ENCODE results near the gene TYK2.
"Not testable (repeated sequence)": the region's sequence is repeated elsewhere in the genome, so short reads cannot be mapped to it uniquely, and the experiment has no call there.

Gene TYK2

DNA sequence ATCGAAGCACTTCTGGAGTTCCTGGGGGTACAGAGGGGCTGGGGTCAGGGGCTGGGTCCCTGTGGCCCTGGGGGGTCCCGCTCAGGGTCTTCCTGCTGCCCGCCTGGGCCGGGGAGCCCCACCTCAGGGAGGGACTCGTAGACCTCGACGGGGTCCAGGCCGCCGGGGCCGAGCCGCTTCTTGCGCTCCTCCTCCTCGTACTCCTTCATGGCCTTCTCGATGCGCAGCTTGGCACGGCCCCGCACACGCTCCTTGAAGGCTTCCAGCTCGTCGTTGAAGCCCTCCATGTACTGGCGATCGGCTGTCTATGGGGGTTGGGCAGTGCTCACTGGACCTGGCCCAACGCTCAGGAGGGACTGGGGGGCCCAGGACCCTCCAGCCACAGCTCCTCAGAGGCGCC lies 12.8 kb upstream of the TYK2 start:
- Histone ChIP-seq H3K9ac (ENCODE audit: low read depth, low read length) (no peak overlapping the region), H3K4me3 (ENCODE audit: low read depth, low read length) (no peak overlapping the region), H3K36me3 (ENCODE audit: control insufficient read depth, insufficient read depth, low read length) (peaks cover 59% of the 10 kb centered on the region), H3K27ac (ENCODE audit: low read depth, low read length) (no peak overlapping the region), H3K4me1 (ENCODE audit: control insufficient read depth, insufficient read depth, low read length) (no peaks in the 10 kb centered on the region), H3K9me3 (ENCODE audit: control insufficient read depth, insufficient read depth, low read length) (no peaks in the 10 kb centered on the region), H3K27me3 (ENCODE audit: control insufficient read depth, insufficient read depth, low read length) (no peaks in the 10 kb centered on the region)

DNA sequence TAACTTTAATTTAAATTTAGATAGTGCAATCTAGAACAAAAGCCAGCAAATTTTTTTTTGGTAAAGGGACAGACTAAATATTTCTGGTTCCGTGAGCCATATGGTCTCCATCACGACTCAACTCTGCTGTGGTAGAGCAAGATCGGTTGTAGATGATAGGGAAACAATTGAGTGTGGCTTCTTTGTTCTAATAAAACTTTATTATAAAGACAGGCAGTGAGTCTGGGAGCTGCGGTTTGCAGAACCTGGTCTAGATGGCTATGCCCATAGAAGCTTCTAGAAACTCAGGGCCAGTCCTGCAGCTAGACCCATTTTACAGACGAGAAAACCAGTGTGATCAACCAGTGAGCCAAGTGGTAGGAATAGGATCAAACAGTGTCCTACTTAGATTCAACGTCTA lies 11.7 kb upstream of the TYK2 start:
- Histone ChIP-seq H3K27me3 (ENCODE audit: control insufficient read depth, insufficient read depth, low read length) (no peaks in the 10 kb centered on the region), H3K9ac (ENCODE audit: low read depth, low read length) (no peak overlapping the region), H3K9me3 (ENCODE audit: control insufficient read depth, insufficient read depth, low read length) (no peaks in the 10 kb centered on the region), H3K27ac (ENCODE audit: low read depth, low read length) (no peak overlapping the region), H3K36me3 (ENCODE audit: control insufficient read depth, insufficient read depth, low read length) (peaks cover 55% of the 10 kb centered on the region), H3K4me3 (ENCODE audit: low read depth, low read length) (no peak overlapping the region), H3K4me1 (ENCODE audit: control insufficient read depth, insufficient read depth, low read length) (no peaks in the 10 kb centered on the region)

DNA sequence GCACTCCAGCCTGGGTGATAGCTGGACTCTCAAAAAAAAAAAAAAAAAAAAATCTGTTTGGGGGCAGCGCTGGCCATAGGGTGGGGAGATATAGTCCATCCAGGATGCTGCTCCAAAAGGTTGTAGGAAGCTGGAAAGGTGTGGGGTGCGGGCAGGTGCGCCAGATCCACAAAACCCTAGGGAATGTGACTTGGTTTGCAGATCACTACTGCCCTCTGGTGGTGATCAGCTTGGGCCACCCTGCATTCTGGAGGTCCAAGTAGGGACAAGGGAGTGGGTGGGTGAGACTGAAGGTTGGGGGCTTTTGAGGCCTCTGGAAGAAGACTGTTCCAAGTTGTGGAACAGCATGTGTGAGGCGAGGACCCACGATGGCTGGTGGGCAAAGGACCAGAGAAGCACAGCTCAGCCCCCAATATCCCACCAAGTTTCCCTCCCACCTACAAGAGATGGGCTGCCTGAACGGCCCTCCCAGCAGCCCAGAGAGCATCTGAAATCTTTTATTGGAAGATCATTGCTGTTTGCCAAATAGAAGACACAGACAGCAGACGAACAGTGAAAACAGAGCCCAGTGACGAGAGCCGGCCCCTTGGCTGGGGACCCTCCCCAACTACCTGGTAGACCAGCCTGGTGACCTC lies 10.4 kb upstream of the TYK2 start:
- H3K4me3 ChIP-seq (ENCODE audit: low read depth, low read length) = no peak overlapping the region
- no peak overlapping the region for H3K27ac ChIP-seq (ENCODE audit: low read depth, low read length)
- peaks cover 46% of the 10 kb centered on the region for H3K36me3 ChIP-seq (ENCODE audit: control insufficient read depth, insufficient read depth, low read length)
- H3K27me3 ChIP-seq (ENCODE audit: control insufficient read depth, insufficient read depth, low read length) = no peaks in the 10 kb centered on the region
- no peak overlapping the region for H3K9ac ChIP-seq (ENCODE audit: low read depth, low read length)
- no peaks in the 10 kb centered on the region for H3K4me1 ChIP-seq (ENCODE audit: control insufficient read depth, insufficient read depth, low read length)
- H3K9me3 ChIP-seq (ENCODE audit: control insufficient read depth, insufficient read depth, low read length) = no peaks in the 10 kb centered on the region

DNA sequence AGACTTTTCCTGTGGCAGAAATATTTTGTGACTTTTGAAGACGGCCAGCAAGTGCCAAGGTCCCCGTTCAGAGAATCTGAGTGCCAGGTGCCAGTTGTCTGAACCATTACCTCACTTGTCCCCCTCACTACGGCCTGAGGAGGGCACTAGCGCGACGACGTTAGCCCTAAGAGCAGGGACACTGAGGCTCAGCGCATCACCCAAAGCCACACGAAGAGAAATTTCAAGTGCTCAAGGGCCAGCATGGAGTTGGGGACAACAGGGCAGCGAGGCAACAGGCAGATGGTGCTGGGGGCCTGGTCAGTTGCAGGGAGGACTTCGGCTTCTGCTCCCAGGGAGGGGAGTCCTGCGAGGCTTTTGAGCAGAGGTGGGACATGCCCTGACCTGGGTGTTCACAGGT lies 9.5 kb upstream of the TYK2 start:
- Histone ChIP-seq H3K9ac (ENCODE audit: low read depth, low read length) (no peak overlapping the region), H3K27me3 (ENCODE audit: control insufficient read depth, insufficient read depth, low read length) (no peaks in the 10 kb centered on the region), H3K27ac (ENCODE audit: low read depth, low read length) (no peak overlapping the region), H3K36me3 (ENCODE audit: control insufficient read depth, insufficient read depth, low read length) (peaks cover 39% of the 10 kb centered on the region), H3K9me3 (ENCODE audit: control insufficient read depth, insufficient read depth, low read length) (no peaks in the 10 kb centered on the region), H3K4me1 (ENCODE audit: control insufficient read depth, insufficient read depth, low read length) (no peaks in the 10 kb centered on the region), H3K4me3 (ENCODE audit: low read depth, low read length) (no peak overlapping the region)

DNA sequence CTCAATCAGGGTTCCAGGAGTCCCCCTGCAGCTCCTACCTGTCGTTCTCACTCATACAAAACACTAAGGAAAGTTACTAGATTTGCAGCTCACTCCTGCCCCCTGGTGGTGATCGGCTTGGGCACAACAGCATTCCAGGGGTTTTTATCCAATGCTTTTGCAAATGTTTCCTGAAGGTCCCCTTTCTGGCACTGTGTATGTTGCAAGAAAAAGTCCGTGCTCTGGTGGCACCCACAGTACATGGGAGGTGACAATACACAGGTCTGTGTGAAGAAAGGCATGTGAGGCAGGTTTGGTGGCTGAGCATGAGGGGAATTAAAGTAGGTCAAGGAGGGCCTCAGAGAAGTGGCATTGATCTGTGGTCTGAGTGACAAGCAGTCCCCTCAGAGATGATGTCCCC lies 8.6 kb upstream of the TYK2 start:
- Histone ChIP-seq H3K9ac (ENCODE audit: low read depth, low read length) (no peak overlapping the region), H3K4me1 (ENCODE audit: control insufficient read depth, insufficient read depth, low read length) (no peaks in the 10 kb centered on the region), H3K36me3 (ENCODE audit: control insufficient read depth, insufficient read depth, low read length) (peaks cover 30% of the 10 kb centered on the region), H3K27ac (ENCODE audit: low read depth, low read length) (no peak overlapping the region), H3K27me3 (ENCODE audit: control insufficient read depth, insufficient read depth, low read length) (no peaks in the 10 kb centered on the region), H3K4me3 (ENCODE audit: low read depth, low read length) (no peak overlapping the region), H3K9me3 (ENCODE audit: control insufficient read depth, insufficient read depth, low read length) (no peaks in the 10 kb centered on the region)

DNA sequence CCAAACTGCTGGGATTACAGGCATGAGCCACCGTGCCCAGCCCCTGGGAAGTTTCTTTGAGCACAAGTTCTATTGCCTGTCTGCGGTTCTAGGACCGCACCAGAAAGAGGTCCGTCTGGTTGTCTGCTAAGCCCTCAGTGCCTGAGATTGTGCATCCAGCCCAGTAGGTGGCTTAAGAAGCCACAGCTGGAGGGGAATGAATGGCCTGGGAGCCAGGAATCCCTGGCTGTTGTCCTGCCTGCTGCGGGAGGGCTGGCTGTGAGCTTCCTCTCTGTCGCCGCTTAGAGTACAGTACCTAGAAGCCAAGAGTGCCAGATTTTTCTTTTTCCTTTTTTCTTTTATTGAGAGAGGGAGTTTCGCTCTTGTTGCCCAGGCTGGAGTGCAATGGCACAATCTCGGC lies 4.2 kb upstream of the TYK2 start:
- Histone ChIP-seq H3K4me3 (ENCODE audit: low read depth, low read length) (no peak overlapping the region), H3K9ac (ENCODE audit: low read depth, low read length) (no peak overlapping the region), H3K9me3 (ENCODE audit: control insufficient read depth, insufficient read depth, low read length) (no peaks in the 10 kb centered on the region), H3K27me3 (ENCODE audit: control insufficient read depth, insufficient read depth, low read length) (no peaks in the 10 kb centered on the region), H3K4me1 (ENCODE audit: control insufficient read depth, insufficient read depth, low read length) (0 out of 2 replicates have a peak, but pooled peaks cover 2% of the 10 kb centered on the region), H3K27ac (ENCODE audit: low read depth, low read length) (no peak overlapping the region), H3K36me3 (ENCODE audit: control insufficient read depth, insufficient read depth, low read length) (no peaks in the 10 kb centered on the region)

DNA sequence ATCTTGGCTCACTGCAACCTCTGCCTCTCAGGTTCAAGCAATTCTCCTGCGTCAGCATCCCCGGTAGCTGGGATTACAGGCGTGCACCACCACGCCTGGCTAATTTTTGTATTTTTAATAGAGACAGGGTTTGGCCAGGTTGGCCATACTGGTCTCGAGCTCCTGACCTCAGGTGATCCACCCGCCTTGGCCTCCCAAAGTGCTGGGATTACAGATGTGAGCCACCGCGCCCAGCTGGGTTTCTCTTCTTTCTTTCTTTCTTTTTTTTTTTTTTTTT lies 2.8 kb upstream of the TYK2 start:
- H3K27ac ChIP-seq (ENCODE audit: low read depth, low read length); H3K4me3 ChIP-seq (ENCODE audit: low read depth, low read length); H3K9ac ChIP-seq (ENCODE audit: low read depth, low read length); H3K4me1 ChIP-seq (ENCODE audit: control insufficient read depth, insufficient read depth, low read length); H3K9me3 ChIP-seq (ENCODE audit: control insufficient read depth, insufficient read depth, low read length); H3K27me3 ChIP-seq (ENCODE audit: control insufficient read depth, insufficient read depth, low read length); H3K36me3 ChIP-seq (ENCODE audit: control insufficient read depth, insufficient read depth, low read length): not testable (repeated sequence)

DNA sequence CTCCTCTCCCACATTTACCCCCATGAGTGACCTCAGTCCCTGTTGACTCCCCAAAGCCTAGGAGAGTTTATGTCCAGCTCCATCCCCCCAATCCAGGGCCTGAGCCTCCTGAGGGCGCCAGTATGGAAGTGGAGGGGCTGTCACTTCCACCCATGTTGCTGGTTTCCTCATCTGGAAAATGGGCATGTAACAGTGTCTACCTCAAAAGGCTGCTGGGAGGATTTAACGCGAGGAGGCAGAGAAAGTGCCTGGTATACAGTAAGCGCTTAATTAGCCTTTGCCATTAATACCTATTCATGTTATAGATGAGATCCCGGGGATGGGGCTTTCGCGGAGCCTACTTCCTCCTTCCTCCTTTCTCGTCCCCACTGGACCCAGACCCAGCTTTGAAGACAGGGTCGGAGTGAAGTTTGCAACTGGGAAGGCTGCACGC lies 476 bp downstream of the TYK2 start:
- Histone ChIP-seq H3K9me3 (ENCODE audit: control insufficient read depth, insufficient read depth, low read length) (no peaks in the 10 kb centered on the region), H3K4me1 (ENCODE audit: control insufficient read depth, insufficient read depth, low read length) (0 out of 2 replicates have a peak, but pooled peaks cover 2% of the 10 kb centered on the region), H3K27ac (ENCODE audit: low read depth, low read length) (peak overlapping the region; percentile 56), H3K27me3 (ENCODE audit: control insufficient read depth, insufficient read depth, low read length) (no peaks in the 10 kb centered on the region), H3K9ac (ENCODE audit: low read depth, low read length) (peak overlapping the region; percentile 63), H3K4me3 (ENCODE audit: low read depth, low read length) (peak overlapping the region; percentile 78), H3K36me3 (ENCODE audit: control insufficient read depth, insufficient read depth, low read length) (peaks cover 11% of the 10 kb centered on the region)

DNA sequence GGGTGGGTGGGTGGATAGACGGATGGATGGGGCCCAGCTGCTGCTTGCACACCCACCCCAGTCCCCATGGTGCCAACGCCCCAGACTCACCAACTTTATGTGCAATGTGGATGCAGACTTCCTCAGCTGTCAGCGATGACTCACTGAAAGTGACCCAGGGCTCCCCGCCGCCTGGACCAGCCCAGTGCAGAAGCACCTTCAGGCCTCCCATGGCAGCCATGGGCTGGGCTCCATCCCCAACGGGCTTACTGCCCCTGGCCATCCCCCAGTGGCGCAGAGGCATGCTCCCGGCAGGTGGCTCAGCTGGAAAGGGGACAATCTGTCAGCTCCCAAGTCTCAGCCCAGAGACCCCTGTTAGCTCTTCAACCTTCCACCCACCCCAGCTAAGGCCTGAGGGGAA lies 2.2 kb downstream of the TYK2 start:
- no peaks in the 10 kb centered on the region for H3K9me3 ChIP-seq (ENCODE audit: control insufficient read depth, insufficient read depth, low read length)
- H3K4me1 ChIP-seq (ENCODE audit: control insufficient read depth, insufficient read depth, low read length) = 0 out of 2 replicates have a peak, but pooled peaks cover 2% of the 10 kb centered on the region
- no peak overlapping the region for H3K4me3 ChIP-seq (ENCODE audit: low read depth, low read length)
- H3K9ac ChIP-seq (ENCODE audit: low read depth, low read length) = no peak overlapping the region
- H3K27me3 ChIP-seq (ENCODE audit: control insufficient read depth, insufficient read depth, low read length) = no peaks in the 10 kb centered on the region
- no peak overlapping the region for H3K27ac ChIP-seq (ENCODE audit: low read depth, low read length)
- H3K36me3 ChIP-seq (ENCODE audit: control insufficient read depth, insufficient read depth, low read length) = peaks cover 11% of the 10 kb centered on the region

DNA sequence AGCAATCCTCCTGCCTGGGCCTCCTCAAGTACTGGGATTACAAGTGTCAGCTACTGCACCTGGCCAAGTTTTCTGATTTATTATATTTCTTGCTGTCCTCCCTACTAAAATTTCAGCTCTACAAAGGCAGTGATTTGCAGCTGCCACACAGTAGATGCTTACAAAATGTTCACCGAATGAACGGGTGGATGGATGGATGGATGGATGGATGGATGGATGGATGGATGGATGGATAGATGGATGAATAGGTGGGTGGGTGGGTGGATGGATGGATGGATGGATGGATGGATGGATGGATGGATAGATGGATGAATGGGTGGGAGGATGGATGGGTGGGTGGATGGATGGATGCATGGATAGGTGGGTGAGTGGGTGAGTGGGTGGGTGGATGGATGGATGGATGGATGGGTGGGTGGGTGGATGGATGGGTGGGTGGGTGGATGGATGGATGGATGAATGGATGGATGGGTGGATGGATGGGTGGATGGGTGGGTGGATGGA lies 3.2 kb downstream of the TYK2 start:
- H3K4me1 ChIP-seq (ENCODE audit: control insufficient read depth, insufficient read depth, low read length); H3K9me3 ChIP-seq (ENCODE audit: control insufficient read depth, insufficient read depth, low read length); H3K27ac ChIP-seq (ENCODE audit: low read depth, low read length); H3K4me3 ChIP-seq (ENCODE audit: low read depth, low read length); H3K27me3 ChIP-seq (ENCODE audit: control insufficient read depth, insufficient read depth, low read length); H3K9ac ChIP-seq (ENCODE audit: low read depth, low read length): not testable (repeated sequence)
- peaks cover 14% of the 10 kb centered on the region for H3K36me3 ChIP-seq (ENCODE audit: control insufficient read depth, insufficient read depth, low read length)

DNA sequence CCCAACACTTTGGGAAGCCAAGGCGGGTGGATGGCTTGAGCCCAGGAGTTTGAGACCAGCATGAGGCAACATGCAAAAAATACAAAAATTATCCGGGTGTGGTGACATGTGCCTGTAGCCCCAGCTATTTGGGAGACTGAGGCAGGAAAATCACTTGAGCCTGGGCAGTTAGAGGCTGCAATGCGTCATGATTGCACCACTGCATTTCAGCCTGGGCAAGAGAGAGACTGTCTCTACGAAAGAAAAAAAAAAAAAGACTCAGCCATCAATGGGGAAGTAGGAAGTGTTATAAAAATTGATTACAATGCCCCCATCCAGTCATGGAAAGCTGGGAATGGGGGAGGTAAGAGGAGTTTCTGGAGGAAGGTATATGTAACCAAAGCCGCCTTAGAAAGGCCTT lies 5.4 kb downstream of the TYK2 start:
- Histone ChIP-seq H3K4me3 (ENCODE audit: low read depth, low read length) (no peak overlapping the region), H3K9ac (ENCODE audit: low read depth, low read length) (no peak overlapping the region), H3K27me3 (ENCODE audit: control insufficient read depth, insufficient read depth, low read length) (no peaks in the 10 kb centered on the region), H3K36me3 (ENCODE audit: control insufficient read depth, insufficient read depth, low read length) (peaks cover 14% of the 10 kb centered on the region), H3K9me3 (ENCODE audit: control insufficient read depth, insufficient read depth, low read length) (no peaks in the 10 kb centered on the region), H3K4me1 (ENCODE audit: control insufficient read depth, insufficient read depth, low read length) (no peaks in the 10 kb centered on the region), H3K27ac (ENCODE audit: low read depth, low read length) (no peak overlapping the region)

DNA sequence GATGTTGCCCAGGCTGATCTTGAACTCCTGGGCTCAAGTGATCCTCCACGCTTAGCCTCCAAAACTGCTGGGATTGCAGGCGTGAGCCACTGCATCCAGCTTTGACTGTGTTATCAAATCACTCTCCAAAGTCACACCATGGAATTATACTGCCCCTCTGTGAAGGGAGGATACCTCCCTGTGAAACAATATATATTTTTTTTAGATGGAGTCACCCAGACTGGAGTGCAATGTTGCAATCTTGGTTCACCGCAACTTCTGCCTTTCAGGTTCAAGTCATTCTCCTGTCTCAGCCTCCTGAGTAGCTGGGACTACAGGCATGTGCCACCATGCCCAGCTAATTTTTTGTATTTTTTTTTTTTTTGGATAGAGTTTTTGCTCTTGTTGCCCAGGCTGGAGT lies 7.7 kb downstream of the TYK2 start:
- Histone ChIP-seq H3K27ac (ENCODE audit: low read depth, low read length) (no peak overlapping the region), H3K36me3 (ENCODE audit: control insufficient read depth, insufficient read depth, low read length) (peaks cover 10% of the 10 kb centered on the region), H3K9ac (ENCODE audit: low read depth, low read length) (no peak overlapping the region)

More for the DNA sequence above, 7.7 kb downstream of the TYK2 start:
- Histone ChIP-seq H3K27me3 (ENCODE audit: control insufficient read depth, insufficient read depth, low read length) (no peaks in the 10 kb centered on the region), H3K9me3 (ENCODE audit: control insufficient read depth, insufficient read depth, low read length) (no peaks in the 10 kb centered on the region), H3K4me1 (ENCODE audit: control insufficient read depth, insufficient read depth, low read length) (no peaks in the 10 kb centered on the region), H3K4me3 (ENCODE audit: low read depth, low read length) (no peak overlapping the region)
